WTC11 (cell line): ENCODE results near the gene FBLN2. TPM values are rescaled to one million over a fixed set of nuclear protein-coding genes. Genes with fewer than 3 reads are reported as not detected.

Source experiments
- ATAC-seq: fragments of 200-7000 bp; cut with Tn5 transposase; 2 replicates; pipeline ENCODE4 v1.10.0; 2021; ENCODE audit warnings: mild to moderate bottlenecking, moderate library complexity
- CTCF ChIA-PET: fragments of 300-600 bp; sonication (Branson Sonifier 250); formaldehyde crosslinking; loops from one replicate; lab custom pipeline; 2021; ENCODE audit warnings: antibody characterized with exemption; lab: Charles Lee
- POLR2A ChIA-PET: fragments of 350-600 bp; sonication (Branson Sonifier 250); formaldehyde crosslinking; loops from one replicate; lab custom pipeline; 2021; ENCODE audit warnings: antibody characterized with exemption; lab: Charles Lee
- DNase-seq: peaks from one replicate; pipeline ENCODE4 v3.0.0; 2021; ENCODE audit warnings: low spot score
- H3K27ac Mint-ChIP-seq: 2 replicates; pipeline ENCODE4 v1.8.0; 2021; ENCODE audit warnings: mixed read lengths
- H3K27me3 Mint-ChIP-seq: 2 replicates; pipeline ENCODE4 v1.8.0; 2021; ENCODE audit warnings: low read depth, mild to moderate bottlenecking, moderate library complexity, mixed read lengths
- H3K36me3 Mint-ChIP-seq: 2 replicates; pipeline ENCODE4 v1.8.0; 2021; ENCODE audit warnings: mixed read lengths
- H3K4me1 Mint-ChIP-seq: 2 replicates; pipeline ENCODE4 v1.8.0; 2022; ENCODE audit warnings: mixed read lengths
- H3K4me3 Mint-ChIP-seq: 2 replicates; pipeline ENCODE4 v1.8.0; 2021; ENCODE audit warnings: mild to moderate bottlenecking, moderate library complexity, mixed read lengths
- H3K9me3 Mint-ChIP-seq: 2 replicates; pipeline ENCODE4 v1.8.0; 2021; ENCODE audit warnings: mixed read lengths
- NR2C2 ChIP-seq: sonication (generic); formaldehyde crosslinking; IDR thresholded peaks from 2 replicates; pipeline ENCODE4 v1.8.0; 2022; ENCODE audit warnings: mild to moderate bottlenecking, missing genetic modification reagents
- OVOL2 ChIP-seq: fragments of 250-450 bp; sonication (Bioruptor Pico); IDR thresholded peaks from 2 replicates; pipeline ENCODE4 v1.9.0; 2021; ENCODE audit warnings: mild to moderate bottlenecking, borderline replicate concordance
- ZNF121 ChIP-seq: sonication (generic); formaldehyde crosslinking; IDR thresholded peaks from 2 replicates; pipeline ENCODE4 v1.8.0; 2023; ENCODE audit warnings: missing genetic modification reagents
- ZNF263 ChIP-seq: sonication (generic); formaldehyde crosslinking; IDR thresholded peaks from 2 replicates; pipeline ENCODE4 v1.8.1; 2022; ENCODE audit warnings: low read depth, mild to moderate bottlenecking, moderate library complexity, missing genetic modification reagents
- ZNF317 ChIP-seq: sonication (generic); formaldehyde crosslinking; IDR thresholded peaks from 2 replicates; pipeline ENCODE4 v1.8.1; 2023; ENCODE audit warnings: low read depth, mild to moderate bottlenecking, moderate library complexity, missing genetic modification reagents, borderline replicate concordance
- ZNF416 ChIP-seq: fragments of 250-450 bp; sonication (Bioruptor Pico); IDR thresholded peaks from 2 replicates; pipeline ENCODE4 v1.9.0; 2021; ENCODE audit warnings: mild to moderate bottlenecking, inconsistent platforms
- ZNF423 ChIP-seq: fragments of 250-450 bp; sonication (Bioruptor Pico); IDR thresholded peaks from 2 replicates; pipeline ENCODE4 v2.1.2; 2022; ENCODE audit warnings: mild to moderate bottlenecking, moderate library complexity
- total RNA-seq: library from RNA; stranded (reverse); gene quantifications from 3 replicates; pipeline ENCODE4 v1.2.3, GENCODE V29; 2021
- TF ChIP-seq, protein P1 (sequence below): sonication (generic); formaldehyde crosslinking; IDR thresholded peaks from 2 replicates; pipeline ENCODE4 v1.8.1; 2023; ENCODE audit warnings: mild to moderate bottlenecking, missing genetic modification reagents, moderate library complexity
- TF ChIP-seq, protein P2 (sequence below): fragments of 200-600 bp; IDR thresholded peaks from 2 replicates; pipeline ENCODE4 v1.8.0; 2022; ENCODE audit warnings: antibody characterized with exemption
- TF ChIP-seq, protein P3 (sequence below): sonication (generic); formaldehyde crosslinking; IDR thresholded peaks from 2 replicates; pipeline ENCODE4 v1.8.1; 2022; ENCODE audit warnings: missing genetic modification reagents, borderline replicate concordance
- TF ChIP-seq, protein P4 (sequence below): sonication (generic); formaldehyde crosslinking; conservative IDR thresholded peaks from 2 replicates; pipeline ENCODE4 v1.8.1; 2023; ENCODE audit warnings: mild to moderate bottlenecking, low read depth, missing genetic modification reagents, moderate library complexity
- TF ChIP-seq, protein P5 (sequence below): sonication (generic); formaldehyde crosslinking; conservative IDR thresholded peaks from 2 replicates; pipeline ENCODE4 v1.8.1; 2022; ENCODE audit warnings: mild to moderate bottlenecking, missing genetic modification reagents
- TF ChIP-seq, protein P6 (sequence below): sonication (generic); formaldehyde crosslinking; IDR thresholded peaks from 2 replicates; pipeline ENCODE4 v1.8.1; 2023; ENCODE audit warnings: mild to moderate bottlenecking, missing genetic modification reagents, borderline replicate concordance
- TF ChIP-seq, protein P7 (sequence below): fragments of 250-450 bp; sonication (Bioruptor Pico); IDR thresholded peaks from 2 replicates; pipeline ENCODE4 v1.9.0; 2021; ENCODE audit warnings: mild to moderate bottlenecking
- TF ChIP-seq, protein P8 (sequence below): fragments of 250-450 bp; sonication (Bioruptor Pico); IDR thresholded peaks from 2 replicates; pipeline ENCODE4 v1.8.0; 2021; ENCODE audit warnings: mild to moderate bottlenecking

FBLN2 gene
- total RNA-seq, 1 experiment from 2014 or later, result 20.7 TPM

DNA sequence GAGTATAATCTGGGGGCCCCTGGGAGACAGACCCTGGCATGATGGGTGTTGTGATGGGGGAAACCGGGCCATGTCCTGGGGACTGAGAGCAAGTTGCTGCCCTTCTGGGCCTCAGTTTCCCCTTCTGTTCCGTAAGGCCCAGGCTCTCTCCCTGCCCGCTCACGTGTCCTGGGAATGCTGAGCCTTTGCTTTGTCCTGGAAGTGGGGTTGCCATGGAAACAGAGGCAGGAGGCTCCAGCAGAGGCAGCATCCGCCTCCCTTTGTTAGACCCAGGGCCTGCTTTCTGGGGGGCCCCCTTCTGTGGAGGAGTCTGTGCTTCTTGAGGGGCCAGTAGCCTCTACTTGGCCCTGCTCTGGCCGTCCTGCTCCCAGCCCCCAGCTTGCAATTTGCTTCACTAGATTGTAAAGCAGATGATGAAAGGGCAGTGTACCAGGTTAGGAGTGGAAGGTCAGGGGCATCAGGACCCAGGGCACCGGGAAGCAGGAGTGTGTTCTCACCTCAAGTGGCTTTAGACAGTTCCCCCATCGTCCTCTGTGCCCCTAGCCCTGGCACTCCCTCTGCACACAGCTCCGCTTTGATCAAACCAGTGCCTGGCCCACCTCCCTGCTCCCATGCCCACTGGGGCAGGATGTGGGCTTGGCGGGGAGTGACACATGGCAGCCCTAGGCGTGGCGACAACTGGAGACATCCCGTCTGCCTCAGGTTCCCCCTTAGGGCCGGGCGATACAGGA, 105.6 kb downstream of the FBLN2 start:
- DNase-seq, result no peak
- no peak for ATAC-seq
- POLR2A ChIA-PET, result no interaction called here
- Mint-ChIP-seq H3K27me3 (peaks cover 50% of the 10 kb centered on the region), H3K4me1 (peaks cover 13% of the 10 kb centered on the region), H3K4me3 (peak overlapping the region; percentile 40; the same call in 1 of the 2 replicates), H3K36me3 (no peaks in the 10 kb centered on the region), H3K27ac (no peak overlapping the region), H3K9me3 (no peaks in the 10 kb centered on the region)
- no peak for TF ChIP-seq ZNF416
- CTCF ChIA-PET, result interaction anchor here (0.6 to 10.6 kb wide), 44 partner anchors 16 to 632 kb away, joined by 3 to 290 read pairs (median 5); partner anchors contain the start of genes HDAC11 and WNT7A

DNA sequence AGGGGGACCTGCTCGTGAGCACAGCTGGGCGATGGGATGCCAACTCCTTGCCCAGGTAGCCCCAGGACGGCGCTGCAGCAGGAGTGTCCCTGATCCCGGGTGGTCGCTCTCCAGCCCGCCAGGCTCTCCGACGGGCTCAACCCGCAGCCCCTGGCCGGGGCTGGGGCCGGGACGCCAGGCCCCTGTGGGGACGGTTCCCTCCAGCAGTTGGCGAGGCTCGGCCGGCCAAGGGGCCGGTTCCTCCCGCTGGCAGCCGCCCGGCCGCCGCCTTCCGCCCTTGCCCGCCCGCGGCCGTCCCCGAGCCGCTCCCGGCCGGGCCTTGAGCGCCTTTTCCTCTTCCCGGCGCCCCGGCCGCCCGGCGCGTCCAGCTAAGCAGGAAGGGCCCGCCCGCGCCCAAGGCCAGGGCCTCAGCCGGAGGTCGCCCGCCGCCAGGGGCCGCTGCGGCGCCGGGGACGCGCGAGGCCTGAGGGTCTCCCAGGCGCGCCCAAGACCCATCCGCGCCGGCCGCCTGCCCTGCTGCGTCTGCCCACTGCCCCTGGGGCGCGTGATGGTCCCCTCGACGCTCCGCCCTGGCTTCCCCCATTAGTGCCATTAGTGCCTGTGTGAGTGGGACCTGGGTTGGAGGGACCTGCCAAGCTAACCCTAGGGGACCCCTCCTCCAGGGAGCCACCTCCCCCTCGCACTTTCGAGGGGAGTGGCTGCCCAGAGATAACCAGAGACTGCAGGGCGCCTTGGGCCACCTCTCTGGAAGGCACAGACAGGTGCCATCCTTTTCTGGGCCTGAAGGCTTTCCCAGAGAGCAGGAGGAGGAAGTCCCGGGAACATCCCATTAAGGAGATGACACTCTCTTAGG, 106.4 kb downstream of the FBLN2 start:
- H3K36me3 Mint-ChIP-seq, result no peaks in the 10 kb centered on the region
- CTCF ChIA-PET, result interaction anchor here (0.6 to 6.2 kb wide), 41 partner anchors 15 to 633 kb away, joined by 3 to 90 read pairs (median 5); partner anchors contain the start of genes HDAC11 and WNT7A
- peaks cover 5% of the 10 kb centered on the region for H3K4me1 Mint-ChIP-seq
- POLR2A ChIA-PET, result no interaction called here
- H3K4me3 Mint-ChIP-seq, result peak overlapping the region; percentile 53
- ATAC-seq, result peak; percentile 64
- peaks cover 50% of the 10 kb centered on the region for H3K27me3 Mint-ChIP-seq
- peaks cover under 1% of the 10 kb centered on the region for H3K9me3 Mint-ChIP-seq
- peak; percentile 78 for DNase-seq
- H3K27ac Mint-ChIP-seq, result no peak overlapping the region
- TF ChIP-seq ZNF263 (CRISPR knock-in tag), result no peak
- TF ChIP-seq, protein P1, sequence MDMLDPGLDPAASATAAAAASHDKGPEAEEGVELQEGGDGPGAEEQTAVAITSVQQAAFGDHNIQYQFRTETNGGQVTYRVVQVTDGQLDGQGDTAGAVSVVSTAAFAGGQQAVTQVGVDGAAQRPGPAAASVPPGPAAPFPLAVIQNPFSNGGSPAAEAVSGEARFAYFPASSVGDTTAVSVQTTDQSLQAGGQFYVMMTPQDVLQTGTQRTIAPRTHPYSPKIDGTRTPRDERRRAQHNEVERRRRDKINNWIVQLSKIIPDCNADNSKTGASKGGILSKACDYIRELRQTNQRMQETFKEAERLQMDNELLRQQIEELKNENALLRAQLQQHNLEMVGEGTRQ (CRISPR knock-in tag), result no peak
- TF ChIP-seq OVOL2 (CRISPR knock-in tag), result no peak
- TF ChIP-seq, protein P2, sequence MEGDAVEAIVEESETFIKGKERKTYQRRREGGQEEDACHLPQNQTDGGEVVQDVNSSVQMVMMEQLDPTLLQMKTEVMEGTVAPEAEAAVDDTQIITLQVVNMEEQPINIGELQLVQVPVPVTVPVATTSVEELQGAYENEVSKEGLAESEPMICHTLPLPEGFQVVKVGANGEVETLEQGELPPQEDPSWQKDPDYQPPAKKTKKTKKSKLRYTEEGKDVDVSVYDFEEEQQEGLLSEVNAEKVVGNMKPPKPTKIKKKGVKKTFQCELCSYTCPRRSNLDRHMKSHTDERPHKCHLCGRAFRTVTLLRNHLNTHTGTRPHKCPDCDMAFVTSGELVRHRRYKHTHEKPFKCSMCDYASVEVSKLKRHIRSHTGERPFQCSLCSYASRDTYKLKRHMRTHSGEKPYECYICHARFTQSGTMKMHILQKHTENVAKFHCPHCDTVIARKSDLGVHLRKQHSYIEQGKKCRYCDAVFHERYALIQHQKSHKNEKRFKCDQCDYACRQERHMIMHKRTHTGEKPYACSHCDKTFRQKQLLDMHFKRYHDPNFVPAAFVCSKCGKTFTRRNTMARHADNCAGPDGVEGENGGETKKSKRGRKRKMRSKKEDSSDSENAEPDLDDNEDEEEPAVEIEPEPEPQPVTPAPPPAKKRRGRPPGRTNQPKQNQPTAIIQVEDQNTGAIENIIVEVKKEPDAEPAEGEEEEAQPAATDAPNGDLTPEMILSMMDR, result peak; percentile 47
- no peak for TF ChIP-seq NR2C2 (CRISPR knock-in tag)
- TF ChIP-seq, protein P3, sequence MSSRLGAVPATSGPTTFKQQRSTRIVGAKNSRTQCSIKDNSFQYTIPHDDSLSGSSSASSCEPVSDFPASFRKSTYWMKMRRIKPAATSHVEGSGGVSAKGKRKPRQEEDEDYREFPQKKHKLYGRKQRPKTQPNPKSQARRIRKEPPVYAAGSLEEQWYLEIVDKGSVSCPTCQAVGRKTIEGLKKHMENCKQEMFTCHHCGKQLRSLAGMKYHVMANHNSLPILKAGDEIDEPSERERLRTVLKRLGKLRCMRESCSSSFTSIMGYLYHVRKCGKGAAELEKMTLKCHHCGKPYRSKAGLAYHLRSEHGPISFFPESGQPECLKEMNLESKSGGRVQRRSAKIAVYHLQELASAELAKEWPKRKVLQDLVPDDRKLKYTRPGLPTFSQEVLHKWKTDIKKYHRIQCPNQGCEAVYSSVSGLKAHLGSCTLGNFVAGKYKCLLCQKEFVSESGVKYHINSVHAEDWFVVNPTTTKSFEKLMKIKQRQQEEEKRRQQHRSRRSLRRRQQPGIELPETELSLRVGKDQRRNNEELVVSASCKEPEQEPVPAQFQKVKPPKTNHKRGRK (CRISPR knock-in tag), result no peak
- TF ChIP-seq ZNF121, result no peak
- TF ChIP-seq, protein P4, sequence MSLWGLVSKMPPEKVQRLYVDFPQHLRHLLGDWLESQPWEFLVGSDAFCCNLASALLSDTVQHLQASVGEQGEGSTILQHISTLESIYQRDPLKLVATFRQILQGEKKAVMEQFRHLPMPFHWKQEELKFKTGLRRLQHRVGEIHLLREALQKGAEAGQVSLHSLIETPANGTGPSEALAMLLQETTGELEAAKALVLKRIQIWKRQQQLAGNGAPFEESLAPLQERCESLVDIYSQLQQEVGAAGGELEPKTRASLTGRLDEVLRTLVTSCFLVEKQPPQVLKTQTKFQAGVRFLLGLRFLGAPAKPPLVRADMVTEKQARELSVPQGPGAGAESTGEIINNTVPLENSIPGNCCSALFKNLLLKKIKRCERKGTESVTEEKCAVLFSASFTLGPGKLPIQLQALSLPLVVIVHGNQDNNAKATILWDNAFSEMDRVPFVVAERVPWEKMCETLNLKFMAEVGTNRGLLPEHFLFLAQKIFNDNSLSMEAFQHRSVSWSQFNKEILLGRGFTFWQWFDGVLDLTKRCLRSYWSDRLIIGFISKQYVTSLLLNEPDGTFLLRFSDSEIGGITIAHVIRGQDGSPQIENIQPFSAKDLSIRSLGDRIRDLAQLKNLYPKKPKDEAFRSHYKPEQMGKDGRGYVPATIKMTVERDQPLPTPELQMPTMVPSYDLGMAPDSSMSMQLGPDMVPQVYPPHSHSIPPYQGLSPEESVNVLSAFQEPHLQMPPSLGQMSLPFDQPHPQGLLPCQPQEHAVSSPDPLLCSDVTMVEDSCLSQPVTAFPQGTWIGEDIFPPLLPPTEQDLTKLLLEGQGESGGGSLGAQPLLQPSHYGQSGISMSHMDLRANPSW (CRISPR knock-in tag), result no peak
- TF ChIP-seq, protein P5, sequence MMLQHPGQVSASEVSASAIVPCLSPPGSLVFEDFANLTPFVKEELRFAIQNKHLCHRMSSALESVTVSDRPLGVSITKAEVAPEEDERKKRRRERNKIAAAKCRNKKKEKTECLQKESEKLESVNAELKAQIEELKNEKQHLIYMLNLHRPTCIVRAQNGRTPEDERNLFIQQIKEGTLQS (CRISPR knock-in tag), result no peak
- TF ChIP-seq, protein P6, sequence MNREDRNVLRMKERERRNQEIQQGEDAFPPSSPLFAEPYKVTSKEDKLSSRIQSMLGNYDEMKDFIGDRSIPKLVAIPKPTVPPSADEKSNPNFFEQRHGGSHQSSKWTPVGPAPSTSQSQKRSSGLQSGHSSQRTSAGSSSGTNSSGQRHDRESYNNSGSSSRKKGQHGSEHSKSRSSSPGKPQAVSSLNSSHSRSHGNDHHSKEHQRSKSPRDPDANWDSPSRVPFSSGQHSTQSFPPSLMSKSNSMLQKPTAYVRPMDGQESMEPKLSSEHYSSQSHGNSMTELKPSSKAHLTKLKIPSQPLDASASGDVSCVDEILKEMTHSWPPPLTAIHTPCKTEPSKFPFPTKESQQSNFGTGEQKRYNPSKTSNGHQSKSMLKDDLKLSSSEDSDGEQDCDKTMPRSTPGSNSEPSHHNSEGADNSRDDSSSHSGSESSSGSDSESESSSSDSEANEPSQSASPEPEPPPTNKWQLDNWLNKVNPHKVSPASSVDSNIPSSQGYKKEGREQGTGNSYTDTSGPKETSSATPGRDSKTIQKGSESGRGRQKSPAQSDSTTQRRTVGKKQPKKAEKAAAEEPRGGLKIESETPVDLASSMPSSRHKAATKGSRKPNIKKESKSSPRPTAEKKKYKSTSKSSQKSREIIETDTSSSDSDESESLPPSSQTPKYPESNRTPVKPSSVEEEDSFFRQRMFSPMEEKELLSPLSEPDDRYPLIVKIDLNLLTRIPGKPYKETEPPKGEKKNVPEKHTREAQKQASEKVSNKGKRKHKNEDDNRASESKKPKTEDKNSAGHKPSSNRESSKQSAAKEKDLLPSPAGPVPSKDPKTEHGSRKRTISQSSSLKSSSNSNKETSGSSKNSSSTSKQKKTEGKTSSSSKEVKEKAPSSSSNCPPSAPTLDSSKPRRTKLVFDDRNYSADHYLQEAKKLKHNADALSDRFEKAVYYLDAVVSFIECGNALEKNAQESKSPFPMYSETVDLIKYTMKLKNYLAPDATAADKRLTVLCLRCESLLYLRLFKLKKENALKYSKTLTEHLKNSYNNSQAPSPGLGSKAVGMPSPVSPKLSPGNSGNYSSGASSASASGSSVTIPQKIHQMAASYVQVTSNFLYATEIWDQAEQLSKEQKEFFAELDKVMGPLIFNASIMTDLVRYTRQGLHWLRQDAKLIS (CRISPR knock-in tag), result no peak
- TF ChIP-seq, protein P7, sequence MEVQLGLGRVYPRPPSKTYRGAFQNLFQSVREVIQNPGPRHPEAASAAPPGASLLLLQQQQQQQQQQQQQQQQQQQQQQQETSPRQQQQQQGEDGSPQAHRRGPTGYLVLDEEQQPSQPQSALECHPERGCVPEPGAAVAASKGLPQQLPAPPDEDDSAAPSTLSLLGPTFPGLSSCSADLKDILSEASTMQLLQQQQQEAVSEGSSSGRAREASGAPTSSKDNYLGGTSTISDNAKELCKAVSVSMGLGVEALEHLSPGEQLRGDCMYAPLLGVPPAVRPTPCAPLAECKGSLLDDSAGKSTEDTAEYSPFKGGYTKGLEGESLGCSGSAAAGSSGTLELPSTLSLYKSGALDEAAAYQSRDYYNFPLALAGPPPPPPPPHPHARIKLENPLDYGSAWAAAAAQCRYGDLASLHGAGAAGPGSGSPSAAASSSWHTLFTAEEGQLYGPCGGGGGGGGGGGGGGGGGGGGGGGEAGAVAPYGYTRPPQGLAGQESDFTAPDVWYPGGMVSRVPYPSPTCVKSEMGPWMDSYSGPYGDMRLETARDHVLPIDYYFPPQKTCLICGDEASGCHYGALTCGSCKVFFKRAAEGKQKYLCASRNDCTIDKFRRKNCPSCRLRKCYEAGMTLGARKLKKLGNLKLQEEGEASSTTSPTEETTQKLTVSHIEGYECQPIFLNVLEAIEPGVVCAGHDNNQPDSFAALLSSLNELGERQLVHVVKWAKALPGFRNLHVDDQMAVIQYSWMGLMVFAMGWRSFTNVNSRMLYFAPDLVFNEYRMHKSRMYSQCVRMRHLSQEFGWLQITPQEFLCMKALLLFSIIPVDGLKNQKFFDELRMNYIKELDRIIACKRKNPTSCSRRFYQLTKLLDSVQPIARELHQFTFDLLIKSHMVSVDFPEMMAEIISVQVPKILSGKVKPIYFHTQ (CRISPR knock-in tag), result no peak
- peak; percentile 81 for TF ChIP-seq ZNF423 (CRISPR knock-in tag)
- TF ChIP-seq, protein P8, sequence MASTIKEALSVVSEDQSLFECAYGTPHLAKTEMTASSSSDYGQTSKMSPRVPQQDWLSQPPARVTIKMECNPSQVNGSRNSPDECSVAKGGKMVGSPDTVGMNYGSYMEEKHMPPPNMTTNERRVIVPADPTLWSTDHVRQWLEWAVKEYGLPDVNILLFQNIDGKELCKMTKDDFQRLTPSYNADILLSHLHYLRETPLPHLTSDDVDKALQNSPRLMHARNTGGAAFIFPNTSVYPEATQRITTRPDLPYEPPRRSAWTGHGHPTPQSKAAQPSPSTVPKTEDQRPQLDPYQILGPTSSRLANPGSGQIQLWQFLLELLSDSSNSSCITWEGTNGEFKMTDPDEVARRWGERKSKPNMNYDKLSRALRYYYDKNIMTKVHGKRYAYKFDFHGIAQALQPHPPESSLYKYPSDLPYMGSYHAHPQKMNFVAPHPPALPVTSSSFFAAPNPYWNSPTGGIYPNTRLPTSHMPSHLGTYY (CRISPR knock-in tag), result no peak
- no peak for TF ChIP-seq ZNF317 (CRISPR knock-in tag)
